Measurements from ENCODE around the gene HOXA3.

The HOXA3 gene

DNA sequence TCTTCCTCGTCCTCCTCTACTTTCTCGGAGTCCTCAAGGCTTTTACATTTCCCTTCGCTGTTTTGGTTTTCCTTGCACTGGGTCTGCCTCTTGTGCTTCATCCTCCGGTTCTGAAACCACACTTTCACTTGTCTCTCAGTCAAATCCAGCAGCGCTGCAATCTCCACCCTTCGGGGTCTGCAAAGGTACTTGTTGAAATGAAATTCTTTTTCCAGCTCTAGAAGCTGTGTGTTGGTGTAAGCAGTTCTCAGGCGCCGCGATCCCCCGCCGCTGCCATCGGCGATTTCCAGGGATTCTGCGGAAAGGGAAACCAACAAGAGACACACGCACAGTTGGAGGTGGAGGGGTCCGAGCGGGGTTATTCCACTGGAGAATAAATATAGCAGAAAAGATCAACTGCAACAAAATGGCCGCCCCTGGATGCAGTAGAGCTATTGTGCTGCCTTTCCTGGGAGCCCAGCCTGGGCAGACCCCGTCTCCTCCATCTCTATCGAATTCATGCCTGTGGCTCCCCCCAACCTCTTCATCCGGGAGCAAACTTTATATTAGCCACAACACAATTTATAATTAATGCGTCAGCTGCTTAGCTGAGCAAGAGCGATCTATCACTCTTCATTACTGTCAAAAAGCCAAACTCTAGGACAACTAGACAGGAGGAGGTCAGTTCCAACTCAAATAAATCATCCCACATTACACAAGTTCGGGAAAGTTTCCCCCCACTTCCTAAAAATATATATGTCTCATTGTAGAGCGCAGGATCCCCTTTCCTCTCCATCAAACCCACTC is 51.0 kb downstream of the HOXA3 start:
- DNase-seq: no peak

DNA sequence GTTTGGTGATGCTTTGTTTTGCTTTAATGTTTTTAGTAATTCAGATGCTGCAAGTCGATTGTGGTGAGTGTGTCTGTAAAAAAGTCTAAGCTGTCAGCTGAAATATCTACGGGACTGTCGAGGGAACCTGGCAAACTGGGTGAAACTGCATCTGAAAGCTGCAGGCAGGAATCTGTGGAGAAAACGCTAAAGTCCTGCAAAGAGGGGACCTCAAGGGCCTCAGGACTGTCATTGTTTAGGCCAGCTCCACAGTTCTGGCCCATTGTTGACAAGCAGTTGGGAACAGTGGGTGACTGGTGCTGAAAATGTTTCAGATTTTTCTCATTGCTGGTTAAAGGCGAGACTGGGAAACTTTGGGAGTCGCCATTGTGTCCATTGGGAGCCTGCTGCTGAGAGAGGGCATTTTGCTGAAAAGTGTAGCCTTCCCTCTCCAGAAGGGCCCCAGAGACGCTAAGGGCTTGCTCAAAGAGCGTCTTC is 51.7 kb downstream of the HOXA3 start:
- DNase-seq: no peak

GRCh38 chr7:27099453-27100370 is 52.7 kb downstream of the HOXA3 start:
- no peak for DNase-seq

DNA sequence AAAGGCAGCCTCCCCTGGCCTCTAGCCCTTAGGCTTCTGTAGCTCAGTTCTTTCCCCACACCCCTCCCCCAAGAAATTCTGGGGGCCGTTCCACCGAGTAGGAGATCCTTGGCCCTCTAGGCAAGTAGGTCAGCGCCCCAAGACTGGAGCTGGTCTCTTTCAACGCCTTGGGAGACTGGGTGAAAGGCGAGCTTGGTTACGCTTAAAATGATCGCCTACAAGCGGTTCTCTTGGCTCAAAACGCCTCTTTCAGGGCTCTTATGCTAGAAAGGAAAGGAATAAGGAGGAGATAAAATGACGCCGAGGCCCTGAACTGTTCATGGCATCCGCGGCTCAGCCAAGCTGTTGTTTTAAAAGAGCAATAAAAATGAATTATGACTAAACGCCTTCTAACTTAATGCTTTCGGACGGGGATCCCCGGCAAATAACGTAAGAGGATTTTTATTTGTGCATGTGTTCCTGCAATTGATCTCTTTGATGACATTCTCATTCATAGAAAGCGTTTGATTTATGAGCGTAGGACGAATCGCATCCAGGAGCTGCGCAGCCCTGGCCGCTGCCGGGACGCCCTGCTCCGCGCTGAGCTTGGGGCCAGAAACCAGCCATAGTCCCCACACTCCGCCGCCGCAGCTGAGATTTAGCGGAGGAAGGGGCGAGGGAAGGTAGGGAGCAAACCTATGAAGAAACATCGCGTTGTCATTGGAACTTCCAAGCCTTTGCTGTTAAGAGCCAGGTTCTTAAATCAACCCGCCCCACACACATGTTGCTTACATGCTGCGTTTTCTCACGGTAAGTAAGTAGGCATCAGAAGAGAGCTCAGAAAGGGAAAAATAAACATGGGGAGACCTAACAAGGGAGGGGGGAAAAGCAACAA is 53.6 kb downstream of the HOXA3 start:
- no peak for DNase-seq

DNA sequence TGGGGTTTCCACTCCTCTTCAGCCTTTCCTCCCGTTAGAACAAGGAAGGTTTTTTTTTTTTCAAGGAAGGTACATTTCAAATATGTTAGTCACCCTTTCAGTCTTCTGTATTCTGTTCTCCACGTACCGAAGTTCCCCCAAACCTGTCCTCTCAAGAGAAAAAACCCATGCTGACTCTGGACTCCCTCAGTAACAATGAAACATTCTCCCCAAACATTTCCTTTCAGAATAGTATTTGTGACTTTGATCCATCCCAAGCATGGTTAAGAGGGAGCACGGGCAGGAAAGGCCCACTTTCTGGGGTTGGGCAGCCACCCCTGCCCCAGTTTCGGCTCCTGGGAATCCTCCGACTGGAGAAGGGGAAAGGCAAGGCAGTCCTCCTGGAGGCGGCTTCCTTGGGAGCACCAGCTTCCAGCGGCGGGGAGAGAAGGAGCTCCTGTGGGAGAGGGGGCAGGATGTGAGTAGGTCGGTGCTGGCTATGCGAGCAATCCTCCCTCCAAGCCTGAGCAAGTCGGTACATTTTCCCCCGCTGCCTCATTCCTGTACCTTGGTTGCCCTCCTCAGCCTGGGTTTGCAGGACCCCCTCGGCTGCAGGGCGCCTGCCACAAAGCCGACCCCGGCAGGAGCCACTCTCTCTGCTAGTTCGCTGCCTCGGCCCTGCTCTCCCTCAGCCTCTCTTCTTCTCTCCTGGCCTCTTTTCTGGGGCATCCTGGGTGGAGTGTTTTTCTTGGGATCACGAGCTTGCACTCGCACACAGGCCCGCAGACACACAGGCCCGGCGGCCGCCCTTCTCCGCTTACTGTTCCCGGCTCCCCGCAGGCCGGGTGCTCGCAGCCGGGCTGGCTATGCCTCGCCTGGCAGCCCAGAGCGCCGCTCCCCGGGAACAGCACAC is 54.5 kb downstream of the HOXA3 start:
- DNase-seq: no peak

DNA sequence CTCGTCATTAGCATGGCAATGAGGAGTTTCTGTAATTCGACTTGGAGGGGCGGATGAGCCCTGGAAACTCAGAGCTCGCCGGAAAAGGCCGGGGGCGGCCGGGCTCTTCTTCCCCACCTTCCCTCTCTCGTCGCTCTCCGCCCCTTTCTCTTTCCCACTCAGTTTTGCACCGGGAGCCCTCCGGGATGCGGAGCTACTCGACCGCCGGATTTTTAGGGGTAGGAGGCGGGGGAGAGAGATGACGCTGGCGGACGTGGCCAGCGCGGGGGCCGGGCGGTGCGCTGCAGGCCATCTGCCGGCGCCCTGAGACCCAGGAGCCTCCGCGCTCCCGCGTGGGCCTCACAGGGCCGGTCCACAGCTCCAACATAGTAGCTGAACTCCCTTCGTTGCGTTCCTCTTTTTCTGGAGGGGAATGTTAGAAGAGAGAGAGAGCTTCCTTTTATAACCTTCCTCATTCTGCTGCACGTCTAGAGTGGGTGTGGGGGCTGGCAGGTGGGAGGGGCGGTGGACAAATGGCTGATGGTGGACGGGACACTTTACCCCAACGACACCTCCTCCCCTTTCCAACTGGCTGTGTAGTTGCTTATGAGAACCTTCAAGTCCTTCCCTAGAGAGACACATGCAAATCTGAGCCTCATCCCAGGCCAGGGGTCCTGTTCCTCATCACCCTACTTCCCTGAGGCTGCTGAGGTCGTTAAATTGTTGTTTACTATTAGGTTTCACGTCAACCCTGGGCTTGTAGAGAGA is 55.4 kb downstream of the HOXA3 start:
- DNase-seq: no peak

DNA sequence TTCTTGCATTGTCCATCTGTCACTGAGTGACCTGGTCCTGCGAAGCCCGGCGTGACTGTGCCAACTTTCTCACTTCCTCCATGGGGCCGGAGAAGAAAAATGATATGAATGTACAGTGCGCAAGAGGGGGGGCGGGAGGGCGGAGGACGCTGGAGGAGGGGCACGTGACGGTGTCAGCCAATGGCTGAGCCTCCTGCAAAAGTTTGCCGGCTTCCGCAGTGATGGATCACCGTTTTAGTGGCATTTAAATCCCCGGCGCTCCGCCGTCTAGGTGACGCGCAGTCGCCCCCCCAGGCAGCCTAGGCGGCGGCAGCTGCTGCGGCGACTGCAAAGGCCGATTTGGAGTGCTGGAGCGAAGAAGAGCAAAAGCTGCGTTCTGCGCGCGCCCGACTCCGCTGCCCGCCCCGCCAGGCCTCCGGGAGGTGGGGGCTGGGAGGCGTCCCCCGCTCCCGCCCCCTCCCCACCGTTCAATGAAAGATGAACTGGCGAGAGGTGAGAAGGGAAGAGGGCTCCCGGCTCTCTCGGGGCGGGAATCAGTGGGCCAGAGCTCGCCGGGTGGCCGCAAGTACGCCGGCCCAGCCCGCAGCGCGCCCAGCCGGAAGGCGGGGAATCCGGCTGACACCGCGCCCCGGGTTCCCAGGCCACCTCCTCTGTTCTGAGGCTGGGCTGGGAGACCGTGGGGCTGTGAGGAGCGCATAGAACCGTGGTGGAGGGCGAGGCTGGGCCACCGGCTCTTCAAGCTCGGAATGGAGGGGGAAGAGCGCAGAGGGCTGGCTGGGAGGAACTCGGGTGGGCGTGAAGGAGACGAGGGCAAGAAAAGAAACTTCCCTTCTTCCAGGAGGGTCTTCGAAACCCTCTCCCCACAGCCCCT is 56.3 kb downstream of the HOXA3 start, which contains the start of gene HOXA1:
Gene HOXA1 (minus strand): TSS at position 104 of the 871 bp plus-strand sequence. CDS start 88 bp downstream, at position 16.
- no peak for DNase-seq

DNA sequence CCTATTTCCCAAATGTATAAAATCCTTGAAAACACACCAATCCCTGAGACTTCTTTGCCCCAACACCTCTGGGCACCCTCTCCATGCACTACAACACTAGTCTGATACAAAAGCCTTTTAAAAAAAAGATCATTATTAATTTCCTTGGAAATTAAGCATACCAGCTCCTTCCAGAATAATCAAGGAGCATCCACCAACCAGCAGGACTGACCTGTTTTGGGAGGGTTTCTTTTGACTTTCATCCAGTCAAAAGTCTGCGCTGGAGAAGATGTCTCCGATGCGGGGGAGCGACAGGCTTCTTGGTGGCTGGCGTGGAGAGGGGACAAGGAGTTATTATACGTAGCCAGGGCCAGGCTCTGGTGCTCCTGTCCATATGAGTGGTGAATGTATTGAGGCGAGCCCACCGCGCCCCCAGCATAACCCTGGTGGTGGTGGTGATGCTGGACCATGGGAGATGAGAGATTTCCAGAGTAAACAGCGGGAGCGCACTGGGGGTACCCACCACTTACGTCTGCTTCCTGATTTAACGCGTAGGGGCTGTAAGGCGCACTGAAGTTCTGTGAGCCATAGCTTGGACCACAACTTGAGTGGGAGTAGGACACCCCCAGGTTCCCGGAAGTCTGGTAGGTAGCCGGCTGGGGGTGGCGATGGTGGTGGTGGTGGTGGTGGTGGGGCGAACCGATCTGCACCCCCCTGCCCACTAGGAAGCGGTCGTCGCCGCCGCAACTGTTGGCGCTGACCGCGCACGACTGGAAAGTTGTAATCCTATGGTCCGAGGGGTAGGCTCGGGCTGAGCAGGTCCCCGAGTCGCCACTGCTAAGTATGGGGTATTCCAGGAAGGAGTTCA is 57.1 kb downstream of the HOXA3 start:
- DNase-seq: no peak

- DNase-seq: no peak
These were observed 57.9 kb downstream of the HOXA3 start for GRCh38 chr7:27094304-27095049.

DNA sequence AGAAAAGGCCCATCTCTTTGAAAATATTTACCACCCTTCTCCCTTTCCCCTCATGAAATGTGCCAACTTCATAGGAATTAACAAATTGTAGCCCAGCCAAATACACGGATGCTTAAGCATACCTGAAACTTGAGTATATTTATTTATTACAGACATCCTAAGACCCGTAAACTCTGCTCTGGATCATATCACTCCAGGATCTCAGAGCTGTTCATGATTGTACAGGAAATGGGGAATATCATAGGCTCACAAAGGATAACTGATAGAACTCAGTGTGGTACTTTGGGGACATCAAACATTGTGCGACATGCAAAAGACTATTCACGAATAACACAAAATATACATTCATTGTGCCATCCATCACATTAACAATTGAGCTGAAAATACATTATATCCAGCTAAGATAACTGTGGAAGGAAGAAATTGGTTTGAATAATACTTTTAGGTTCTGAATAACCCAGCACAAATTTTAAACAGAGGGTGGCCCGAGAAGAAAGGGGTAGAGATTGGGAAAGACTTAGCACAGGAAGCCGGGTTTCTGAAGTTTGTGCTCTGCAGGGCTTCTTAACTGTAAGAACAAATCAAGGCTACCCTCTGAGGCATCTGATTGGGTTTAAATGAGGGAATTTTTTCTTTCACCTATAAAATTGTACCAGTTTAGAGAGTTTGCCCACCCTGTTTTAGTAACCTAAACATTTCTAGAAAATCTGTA is 59.0 kb downstream of the HOXA3 start:
- no peak for DNase-seq

DNA sequence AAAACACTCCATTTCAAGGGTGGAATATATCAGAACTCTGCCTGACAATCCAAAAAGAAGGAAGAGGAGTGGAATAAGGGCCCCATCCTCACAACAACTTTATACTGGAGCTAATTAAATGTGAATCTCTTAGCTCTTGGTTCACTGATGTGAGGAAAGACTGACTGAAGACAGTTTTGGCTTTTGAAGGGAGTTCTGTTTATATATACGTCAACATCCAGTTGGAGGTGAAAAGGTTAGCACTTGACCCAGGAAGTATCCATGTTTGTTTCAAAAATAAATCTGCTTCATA is 59.6 kb downstream of the HOXA3 start:
- DNase-seq: no peak

DNA sequence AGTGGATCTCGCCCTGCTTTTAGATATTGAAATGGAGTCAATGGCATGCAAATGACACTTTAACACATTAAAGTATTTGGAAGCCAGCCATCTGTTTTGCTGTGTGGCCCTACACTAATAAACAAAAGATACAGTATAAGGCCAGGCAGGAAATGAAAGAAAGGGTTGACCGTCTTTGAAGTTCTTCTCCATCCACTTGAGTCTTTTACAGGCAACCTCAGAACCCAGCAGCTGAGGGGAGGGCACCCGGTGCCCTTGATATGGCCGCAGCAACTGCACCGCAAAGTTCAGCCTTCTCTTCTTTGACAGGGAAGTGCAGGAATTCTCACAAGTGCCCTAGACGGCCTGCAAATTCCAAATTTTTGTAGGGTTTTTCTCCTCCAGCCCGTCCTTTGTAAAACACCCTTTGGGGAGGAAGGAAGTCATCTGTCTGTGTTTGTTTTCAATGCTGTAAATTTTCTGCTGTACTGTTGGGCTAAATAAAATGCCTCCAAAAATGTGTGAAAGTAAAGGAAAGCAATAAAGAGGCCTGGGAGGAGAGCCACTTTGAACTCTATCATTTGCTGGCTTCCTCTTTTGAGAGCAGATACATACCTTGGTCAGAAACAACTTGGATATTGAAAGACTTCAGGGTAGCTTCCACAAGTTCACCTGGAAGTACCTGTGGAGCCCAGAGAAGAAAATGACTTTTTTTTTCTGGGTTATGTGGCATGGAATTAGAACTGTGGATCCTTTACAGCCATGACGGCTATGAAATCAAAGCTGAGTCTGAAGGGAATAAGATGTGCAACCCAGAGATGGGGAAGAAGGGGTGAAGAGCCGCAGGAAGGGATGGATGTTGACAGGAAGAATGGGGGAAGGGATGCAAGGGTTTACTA is 60.2 kb downstream of the HOXA3 start:
- DNase-seq: no peak

DNA sequence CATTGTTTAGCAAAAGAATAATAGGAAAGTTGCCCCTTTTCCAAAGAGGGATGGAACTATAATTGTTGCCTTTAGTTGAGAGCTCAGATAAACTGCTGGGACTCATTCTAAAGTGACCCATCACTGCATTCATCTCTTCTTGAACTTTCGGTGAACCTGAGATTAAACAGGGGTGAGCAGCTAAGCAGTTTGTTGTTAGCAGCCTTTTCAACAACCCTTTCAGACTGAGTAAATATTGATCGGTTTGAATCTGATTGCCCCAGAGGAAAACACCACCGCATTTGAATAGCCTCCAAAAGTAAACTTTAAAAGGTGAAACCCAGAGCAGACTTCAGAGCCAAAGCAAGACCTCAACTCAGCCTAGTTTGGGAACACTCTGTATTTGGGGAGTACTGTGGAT is 61.3 kb downstream of the HOXA3 start:
- no peak for DNase-seq

DNA sequence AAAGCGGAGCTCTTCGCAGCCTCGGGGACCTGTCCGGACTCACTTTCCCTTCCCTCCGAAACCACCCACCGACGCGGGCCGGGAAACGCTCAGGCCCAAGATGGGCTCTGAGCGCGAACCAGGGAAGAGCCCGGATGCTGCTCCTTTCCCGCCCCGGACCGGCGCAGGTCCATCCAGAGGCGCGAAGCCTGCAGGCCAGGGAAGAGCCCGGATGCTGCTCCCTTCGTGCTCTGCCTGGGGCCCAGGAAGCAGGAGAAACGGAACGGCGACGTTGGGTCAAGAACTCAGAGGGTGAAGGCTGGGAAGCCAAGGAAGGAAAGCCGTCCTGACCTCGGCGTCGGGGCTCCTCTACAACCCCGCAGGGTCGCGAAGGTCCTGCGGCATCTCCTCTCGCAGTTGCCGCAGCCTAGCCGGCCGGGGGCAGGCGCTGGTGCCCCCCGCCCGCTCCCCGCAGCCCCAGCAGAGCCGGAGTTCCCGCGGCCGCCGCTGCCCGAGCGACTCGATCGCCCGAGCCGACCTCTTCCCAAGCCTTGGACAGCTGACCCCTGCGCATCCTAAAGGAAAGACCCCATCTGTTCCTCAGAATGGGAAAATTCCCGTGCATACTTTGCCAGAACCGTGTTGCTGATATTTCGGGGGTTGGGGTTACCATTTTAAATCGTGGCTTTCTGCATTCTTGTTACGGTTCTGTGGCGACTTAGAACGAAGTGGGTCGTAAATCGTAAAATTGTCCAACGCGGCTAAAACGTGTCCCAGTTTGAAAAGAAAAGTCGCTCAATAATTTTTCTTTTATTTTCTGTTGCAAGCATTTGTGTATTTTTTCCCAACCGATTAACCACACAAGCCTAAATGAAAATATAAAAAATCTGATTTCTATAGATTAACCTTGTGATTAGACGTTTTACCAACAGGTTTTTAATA is 64.1 kb downstream of the HOXA3 start:
- no peak for DNase-seq

- no peak for DNase-seq
These were observed 68.7 kb downstream of the HOXA3 start for GRCh38 chr7:27083646-27084045.

GRCh38 chr7:27082171-27082570 is 70.2 kb downstream of the HOXA3 start:
- DNase-seq: no peak
